Activated naive CD4-positive, alpha-beta T cell treated with anti-CD3 and anti-CD28 coated beads for 36 hours (primary cell): ENCODE data around the gene DCHS1. TPM values are rescaled to one million over a fixed set of nuclear protein-coding genes. Genes with fewer than 3 reads are reported as not detected.

ENCODE experiments used
- CTCF ChIA-PET: fragments of 350-600 bp; sonication (Branson Sonifier 250); formaldehyde crosslinking; loops from one replicate; lab custom pipeline; 2021; ENCODE audit warnings: antibody characterized with exemption; lab: Charles Lee
- DNase-seq: peaks from one replicate; pipeline ENCODE4 v3.0.0-alpha.2; 2020
- H3K27ac Mint-ChIP-seq: one replicate; pipeline ENCODE4 v1.8.0; 2021; ENCODE audit warnings: mild to moderate bottlenecking, mixed read lengths
- H3K27me3 Mint-ChIP-seq: one replicate; pipeline ENCODE4 v1.8.0; 2021; ENCODE audit warnings: low read depth, mixed read lengths
- H3K36me3 Mint-ChIP-seq: one replicate; pipeline ENCODE4 v1.8.0; 2021; ENCODE audit warnings: low read depth, mixed read lengths
- H3K4me1 Mint-ChIP-seq: one replicate; pipeline ENCODE4 v1.8.0; 2021; ENCODE audit warnings: low read depth, mixed read lengths
- H3K4me3 Mint-ChIP-seq: one replicate; pipeline ENCODE4 v1.8.0; 2021; ENCODE audit warnings: mild to moderate bottlenecking, moderate library complexity, mixed read lengths
- H3K9me3 Mint-ChIP-seq: one replicate; pipeline ENCODE4 v1.8.0; 2021; ENCODE audit warnings: mixed read lengths
- intact Hi-C: fragments of 100-400 bp; cut with micrococcal nuclease; formaldehyde crosslinking; loops from one replicate; pipeline ENCODE4 v1.15.1; 2023
- total RNA-seq, 2 experiments: library from RNA; stranded (reverse); gene quantifications; one replicate each; pipeline ENCODE4 v1.2.3, GENCODE V29; 2021

Gene DCHS1
- total RNA-seq, 2 experiments from 2014 or later, result 0.79 to 0.88 TPM

- CTCF ChIA-PET, result interaction anchor here (0.7 to 3.5 kb wide), 8 partner anchors 33 to 129 kb away, joined by 3 to 20 read pairs (median 3); partner anchors contain the start of gene MRPL17
- no peak overlapping the region for H3K27ac Mint-ChIP-seq
- intact Hi-C loops, result loop anchor here (1.0 kb wide), 5 partner anchors 7 to 378 kb away; partner anchors contain the start of genes FHIP1B, ILK, MRPL17 and RRP8
- no peak for DNase-seq
- H3K4me3 Mint-ChIP-seq, result peak overlapping the region; percentile 87
- peaks cover 35% of the 10 kb centered on the region for H3K36me3 Mint-ChIP-seq
- no peaks in the 10 kb centered on the region for H3K9me3 Mint-ChIP-seq
- H3K27me3 Mint-ChIP-seq, result no peaks in the 10 kb centered on the region
- H3K4me1 Mint-ChIP-seq, result peaks cover 42% of the 10 kb centered on the region
These were observed 43.7 kb downstream of the DCHS1 start for GRCh38 chr11:6611963-6612212.

- intact Hi-C loops, result loop anchor here (1.0 kb wide), 1 partner anchor 8 kb away; the partner anchor contains the start of gene TPP1
- H3K27me3 Mint-ChIP-seq, result no peaks in the 10 kb centered on the region
- peak overlapping the region; percentile 87 for H3K4me3 Mint-ChIP-seq
- H3K27ac Mint-ChIP-seq, result peak overlapping the region; percentile 90
- peak; percentile 28 for DNase-seq
- no peaks in the 10 kb centered on the region for H3K9me3 Mint-ChIP-seq
- peaks cover 42% of the 10 kb centered on the region for H3K4me1 Mint-ChIP-seq
- H3K36me3 Mint-ChIP-seq, result peaks cover 35% of the 10 kb centered on the region
- CTCF ChIA-PET, result interaction anchor here (0.7 to 3.5 kb wide), 9 partner anchors 34 to 134 kb away, joined by 3 to 20 read pairs (median 3); partner anchors contain the start of gene MRPL17
These were observed 44.3 kb downstream of the DCHS1 start for GRCh38 chr11:6611092-6611962.

GRCh38 chr11:6610591-6610990 lies 45.0 kb downstream of the DCHS1 start:
- Mint-ChIP-seq H3K9me3 (no peaks in the 10 kb centered on the region), H3K36me3 (peaks cover 36% of the 10 kb centered on the region), H3K4me3 (peak overlapping the region; percentile 87), H3K4me1 (peaks cover 39% of the 10 kb centered on the region), H3K27ac (peak overlapping the region; percentile 90), H3K27me3 (no peaks in the 10 kb centered on the region)
- DNase-seq, result no peak
- intact Hi-C loops, result no loop called here
- CTCF ChIA-PET, result interaction anchor here (1.0 to 3.5 kb wide), 2 partner anchors 72 to 135 kb away, joined by 3 to 20 read pairs; partner anchors contain the start of gene MRPL17

- Mint-ChIP-seq H3K9me3 (no peaks in the 10 kb centered on the region), H3K27ac (peak overlapping the region; percentile 32), H3K27me3 (no peaks in the 10 kb centered on the region), H3K4me1 (peaks cover 39% of the 10 kb centered on the region), H3K36me3 (peaks cover 32% of the 10 kb centered on the region), H3K4me3 (peak overlapping the region; percentile 17)
- DNase-seq, result no peak
- CTCF ChIA-PET, result interaction anchor here (1.6 to 3.5 kb wide), 2 partner anchors 9 to 74 kb away, joined by 6 to 13 read pairs; partner anchors contain the start of gene MRPL17
- intact Hi-C loops, result loop anchor here (5.0 to 10.0 kb wide), 3 partner anchors 905 to 1063 kb away; partner anchors contain the start of genes CYB5R2, PPFIBP2, TRIM22 and TRIM5
These were observed 46.0 kb downstream of the DCHS1 start for GRCh38 chr11:6609502-6610015.

- DNase-seq, result no peak
- intact Hi-C loops, result loop anchor here (5.0 to 10.0 kb wide), 3 partner anchors 906 to 1063 kb away; partner anchors contain the start of genes CYB5R2, PPFIBP2, TRIM22 and TRIM5
- peaks cover 39% of the 10 kb centered on the region for H3K4me1 Mint-ChIP-seq
- H3K4me3 Mint-ChIP-seq, result no peak overlapping the region
- H3K36me3 Mint-ChIP-seq, result peaks cover 32% of the 10 kb centered on the region
- H3K27ac Mint-ChIP-seq, result no peak overlapping the region
- no peaks in the 10 kb centered on the region for H3K9me3 Mint-ChIP-seq
- CTCF ChIA-PET, result interaction anchor here (0.7 to 3.5 kb wide), 3 partner anchors 9 to 74 kb away, joined by 3 to 13 read pairs (median 6); partner anchors contain the start of gene MRPL17
- no peaks in the 10 kb centered on the region for H3K27me3 Mint-ChIP-seq
These were observed 46.7 kb downstream of the DCHS1 start for GRCh38 chr11:6608726-6609501.

- Mint-ChIP-seq H3K4me1 (peaks cover 39% of the 10 kb centered on the region), H3K4me3 (no peak overlapping the region), H3K27ac (peak overlapping the region; percentile 16), H3K27me3 (no peaks in the 10 kb centered on the region), H3K36me3 (peaks cover 32% of the 10 kb centered on the region), H3K9me3 (no peaks in the 10 kb centered on the region)
- CTCF ChIA-PET, result interaction anchor here (0.9 to 3.5 kb wide), 2 partner anchors 10 to 75 kb away, joined by 4 to 13 read pairs; partner anchors contain the start of gene MRPL17
- DNase-seq, result no peak
- intact Hi-C loops, result loop anchor here (5.0 to 10.0 kb wide), 3 partner anchors 907 to 1064 kb away; partner anchors contain the start of genes CYB5R2, PPFIBP2, TRIM22 and TRIM5
These were observed 47.6 kb downstream of the DCHS1 start for GRCh38 chr11:6608011-6608410.

GRCh38 chr11:6607190-6607795 lies 48.3 kb downstream of the DCHS1 start:
- H3K36me3 Mint-ChIP-seq, result peaks cover 32% of the 10 kb centered on the region
- no peaks in the 10 kb centered on the region for H3K9me3 Mint-ChIP-seq
- DNase-seq, result peak; percentile 21
- CTCF ChIA-PET, result interaction anchor here (0.6 to 3.5 kb wide), 3 partner anchors 11 to 81 kb away, joined by 3 to 13 read pairs (median 4); partner anchors contain the start of gene MRPL17
- peak overlapping the region; percentile 39 for H3K4me3 Mint-ChIP-seq
- intact Hi-C loops, result loop anchor here (1.0 to 10.0 kb wide), 5 partner anchors 128 to 1065 kb away; partner anchors contain the start of genes CYB5R2, PPFIBP2, TRIM22 and TRIM5
- H3K27ac Mint-ChIP-seq, result no peak overlapping the region
- peaks cover 39% of the 10 kb centered on the region for H3K4me1 Mint-ChIP-seq
- no peaks in the 10 kb centered on the region for H3K27me3 Mint-ChIP-seq

- no peak overlapping the region for H3K27ac Mint-ChIP-seq
- DNase-seq, result peak; percentile 68
- peaks cover 45% of the 10 kb centered on the region for H3K4me1 Mint-ChIP-seq
- H3K9me3 Mint-ChIP-seq, result no peaks in the 10 kb centered on the region
- H3K36me3 Mint-ChIP-seq, result peaks cover 33% of the 10 kb centered on the region
- no peaks in the 10 kb centered on the region for H3K27me3 Mint-ChIP-seq
- H3K4me3 Mint-ChIP-seq, result peak overlapping the region; percentile 57
- CTCF ChIA-PET, result interaction anchor here (0.6 to 3.5 kb wide), 2 partner anchors 77 to 81 kb away, joined by 3 to 13 read pairs; partner anchors contain the start of gene MRPL17
- intact Hi-C loops, result loop anchor here (1.0 to 10.0 kb wide), 8 partner anchors 75 to 1066 kb away; partner anchors contain the start of genes CYB5R2, PPFIBP2, TRIM22 and TRIM5
These were observed 49.0 kb downstream of the DCHS1 start for GRCh38 chr11:6606471-6607189.

- Mint-ChIP-seq H3K27ac (no peak overlapping the region), H3K4me1 (peaks cover 32% of the 10 kb centered on the region), H3K36me3 (peaks cover 19% of the 10 kb centered on the region), H3K9me3 (no peaks in the 10 kb centered on the region), H3K27me3 (no peaks in the 10 kb centered on the region), H3K4me3 (no peak overlapping the region)
- intact Hi-C loops, result loop anchor here (1.0 to 10.0 kb wide), 9 partner anchors 14 to 1068 kb away; partner anchors contain the start of genes ARFIP2, CYB5R2, MRPL17 and PPFIBP2
- CTCF ChIA-PET, result interaction anchor here (0.6 to 4.6 kb wide), 12 partner anchors 12 to 133 kb away, joined by 3 to 37 read pairs (median 6); partner anchors contain the start of genes MRPL17 and TPP1
- no peak for DNase-seq
These were observed 50.8 kb downstream of the DCHS1 start for GRCh38 chr11:6604790-6605189.

GRCh38 chr11:6604081-6604626 lies 51.5 kb downstream of the DCHS1 start:
- CTCF ChIA-PET, result interaction anchor here (0.5 to 4.6 kb wide), 13 partner anchors 11 to 133 kb away, joined by 3 to 37 read pairs (median 5); partner anchors contain the start of genes MRPL17 and TPP1
- Mint-ChIP-seq H3K27ac (no peak overlapping the region), H3K9me3 (no peaks in the 10 kb centered on the region), H3K27me3 (no peaks in the 10 kb centered on the region), H3K4me3 (no peak overlapping the region), H3K4me1 (peaks cover 33% of the 10 kb centered on the region), H3K36me3 (peaks cover 20% of the 10 kb centered on the region)
- intact Hi-C loops, result loop anchor here (1.0 to 10.0 kb wide), 7 partner anchors 15 to 911 kb away; partner anchors contain the start of genes ARFIP2, MRPL17, PPFIBP2 and SMPD1
- DNase-seq, result peak; percentile 76
